ENCODE measurements around the gene C14orf119. TPM values are rescaled to one million over a fixed set of nuclear protein-coding genes. Genes with fewer than 3 reads are reported as not detected.

The C14orf119 gene, protein sequence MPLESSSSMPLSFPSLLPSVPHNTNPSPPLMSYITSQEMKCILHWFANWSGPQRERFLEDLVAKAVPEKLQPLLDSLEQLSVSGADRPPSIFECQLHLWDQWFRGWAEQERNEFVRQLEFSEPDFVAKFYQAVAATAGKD
- 10 to 100 TPM; 34.6 to 39.9 (median 36.9) TPM for total RNA-seq

DNA sequence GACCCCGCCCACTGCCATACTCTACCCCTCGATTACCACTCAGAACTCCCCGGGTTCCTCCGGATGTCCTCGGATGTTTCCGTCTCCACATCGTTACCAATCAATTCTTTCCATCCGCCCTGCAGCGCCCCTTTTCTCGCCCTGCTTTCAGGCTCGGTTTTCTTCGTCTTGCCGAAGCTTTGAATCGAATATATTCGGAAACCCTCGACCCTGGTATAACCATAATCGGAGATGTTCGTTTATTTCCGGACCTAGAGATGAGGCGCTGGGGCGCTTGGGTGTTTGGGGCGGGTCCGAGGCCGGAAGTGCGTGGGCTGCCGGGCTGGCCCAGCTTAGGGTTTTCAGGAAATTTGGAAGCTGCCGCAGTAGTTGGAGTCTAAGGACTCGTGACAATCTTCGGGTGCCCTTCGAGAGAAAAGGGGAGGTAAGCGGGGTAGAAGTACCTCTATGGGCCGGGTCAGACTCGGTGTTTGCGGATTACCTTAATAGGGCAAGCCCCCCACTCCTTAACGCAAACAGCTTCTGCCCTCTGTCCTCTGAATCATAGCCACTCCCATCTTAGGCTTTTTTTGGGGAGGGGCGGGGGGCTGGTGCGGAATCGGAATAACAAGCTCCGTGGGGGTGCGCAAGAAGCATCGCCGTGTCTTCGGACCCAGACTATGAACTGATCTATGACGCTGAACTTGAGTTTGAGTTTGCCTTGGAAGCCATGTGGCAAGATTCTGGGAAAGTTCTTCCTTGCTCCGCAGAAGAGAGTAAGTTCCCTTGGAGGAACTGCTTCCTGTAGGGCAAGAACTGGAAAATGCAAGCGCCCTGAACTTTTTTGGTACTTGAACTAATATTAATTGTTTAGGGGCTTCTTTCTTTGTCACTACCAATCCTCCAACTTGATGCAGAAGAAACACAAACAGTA, at the start of gene C14orf119:
TSS of gene C14orf119 (plus strand) at position 310 of the 913 bp plus-strand sequence. CDS start 2,154 bp downstream, outside the sequence.
- H3K36me3 Mint-ChIP-seq (ENCODE audit: insufficient read depth): peaks cover 25% of the 10 kb centered on the region
- no peaks in the 10 kb centered on the region for H3K27me3 Mint-ChIP-seq (ENCODE audit: low read depth)

DNA sequence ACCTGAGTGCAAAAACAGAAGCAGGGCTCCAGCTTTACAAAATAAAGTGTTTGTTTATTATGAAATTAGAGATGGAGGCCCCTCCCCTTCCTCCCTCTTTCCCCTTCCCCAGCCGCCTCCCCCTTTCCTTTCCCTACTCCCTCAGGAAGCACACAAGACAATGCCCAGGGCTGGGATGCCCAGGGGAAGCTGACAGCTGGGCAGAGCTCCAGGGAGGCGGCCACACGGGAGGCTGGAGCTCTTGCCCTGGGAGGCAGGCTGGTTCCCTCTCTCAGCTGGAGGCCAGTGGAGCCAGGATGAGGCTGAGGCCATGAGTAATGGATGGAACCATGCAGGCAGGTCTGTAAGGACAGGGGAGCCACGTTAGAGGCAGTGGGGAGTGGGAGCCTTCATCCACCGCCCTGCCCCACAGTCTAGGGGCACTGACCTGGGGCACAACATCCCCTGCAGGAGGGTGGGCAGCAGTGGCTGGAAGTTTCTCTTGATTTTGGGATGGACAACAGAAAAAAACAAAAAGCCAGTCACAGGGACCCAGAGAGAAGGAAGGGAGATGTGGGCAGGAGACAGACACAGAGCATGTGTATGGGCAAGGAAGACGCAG, 48.2 kb upstream of the C14orf119 start:
- no peaks in the 10 kb centered on the region for H3K36me3 Mint-ChIP-seq (ENCODE audit: insufficient read depth)

More for the DNA sequence above, at the start of gene C14orf119:
- H3K4me1 Mint-ChIP-seq (ENCODE audit: low read depth): peaks cover 47% of the 10 kb centered on the region
- H3K9me3 Mint-ChIP-seq: no peaks in the 10 kb centered on the region
- ATAC-seq (peak; percentile 88 to 91), DNase-seq (peak; percentile 99)
- H3K4me3 Mint-ChIP-seq: no peak within 1 kb of the TSS

DNA sequence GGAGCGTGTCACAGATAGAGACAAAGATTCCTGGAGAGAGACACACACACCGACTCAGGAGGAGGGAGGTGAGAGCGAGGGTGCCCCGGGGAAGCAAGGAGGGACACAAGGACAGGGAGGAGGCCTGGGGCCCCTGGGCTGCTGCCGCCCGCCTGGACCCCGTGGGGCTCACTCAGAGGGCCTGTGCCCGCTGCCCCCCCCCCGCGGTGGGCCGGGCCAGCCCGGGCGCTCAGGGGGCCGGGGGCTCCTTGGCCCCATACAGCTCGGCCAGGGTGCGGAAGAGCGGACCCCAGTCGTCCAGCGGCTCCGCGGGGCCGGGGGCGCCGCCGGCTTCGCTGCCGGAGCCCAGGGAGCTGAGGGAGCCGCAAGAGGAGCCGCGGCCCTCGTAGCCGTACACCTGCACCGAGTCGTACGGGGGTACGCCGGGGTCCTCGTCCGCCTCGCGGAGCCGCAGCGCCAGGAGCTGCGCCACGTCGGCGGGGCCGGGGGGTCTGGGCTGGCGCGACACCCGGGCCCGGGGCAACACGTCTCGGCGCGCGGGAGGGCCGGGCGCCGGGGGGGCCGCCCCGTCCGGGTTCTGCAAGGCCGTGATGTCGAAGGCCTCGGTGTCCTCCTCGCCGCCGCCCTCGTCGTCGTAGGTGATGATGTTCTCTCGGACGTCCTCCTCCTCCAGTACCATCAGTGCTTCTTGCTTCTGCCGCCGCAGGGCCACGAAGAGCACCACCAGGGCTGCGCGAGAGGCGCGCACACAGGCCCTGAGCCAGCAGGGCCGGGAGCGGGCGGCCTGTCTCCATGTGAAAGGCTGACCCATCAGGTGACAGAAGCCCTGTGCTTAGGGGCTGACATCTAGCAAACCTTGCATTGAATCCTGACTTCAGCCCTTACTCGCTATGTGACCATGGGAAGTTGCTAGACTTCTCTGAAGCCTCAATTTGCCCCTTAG, 47.3 kb upstream of the C14orf119 start:
- Mint-ChIP-seq H3K36me3 (ENCODE audit: insufficient read depth) (no peaks in the 10 kb centered on the region), H3K27me3 (ENCODE audit: low read depth) (peaks cover 5% of the 10 kb centered on the region), H3K4me1 (ENCODE audit: low read depth) (no peaks in the 10 kb centered on the region), H3K4me3 (no peak overlapping the region), H3K9me3 (no peaks in the 10 kb centered on the region)
- no peak for DNase-seq
- ATAC-seq: no peak

More for the DNA sequence above, 48.2 kb upstream of the C14orf119 start:
- Mint-ChIP-seq H3K9me3 (no peaks in the 10 kb centered on the region), H3K4me1 (ENCODE audit: low read depth) (no peaks in the 10 kb centered on the region), H3K27me3 (ENCODE audit: low read depth) (peaks cover 5% of the 10 kb centered on the region), H3K4me3 (no peak overlapping the region)
- ATAC-seq (no peak), DNase-seq (no peak)

DNA sequence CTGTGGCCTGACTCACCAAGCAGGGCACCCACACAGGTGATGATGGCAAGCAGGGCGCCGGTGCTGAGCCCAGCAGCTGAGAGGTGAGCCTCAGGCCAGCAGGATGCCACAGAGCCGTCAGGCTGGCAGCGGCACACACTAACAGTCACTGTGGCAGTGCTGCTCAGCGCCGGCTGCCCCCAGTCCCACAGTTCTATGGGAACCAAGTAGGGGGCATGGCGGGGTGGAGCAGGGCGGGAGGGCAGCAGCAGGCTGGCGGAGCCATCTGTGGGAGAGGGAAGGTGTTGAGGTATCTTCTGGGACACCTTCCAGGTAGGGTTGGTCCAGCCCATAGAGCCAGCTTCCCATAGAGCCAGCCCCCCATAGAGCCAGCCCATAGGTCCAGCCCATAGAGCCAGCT, 46.3 kb upstream of the C14orf119 start:
- H3K27me3 Mint-ChIP-seq (ENCODE audit: low read depth): peaks cover 5% of the 10 kb centered on the region
- no peaks in the 10 kb centered on the region for H3K36me3 Mint-ChIP-seq (ENCODE audit: insufficient read depth)
- ATAC-seq (no peak), DNase-seq (no peak)
- H3K4me1 Mint-ChIP-seq (ENCODE audit: low read depth): no peaks in the 10 kb centered on the region
- H3K9me3 Mint-ChIP-seq: no peaks in the 10 kb centered on the region
- H3K4me3 Mint-ChIP-seq: no peak overlapping the region

DNA sequence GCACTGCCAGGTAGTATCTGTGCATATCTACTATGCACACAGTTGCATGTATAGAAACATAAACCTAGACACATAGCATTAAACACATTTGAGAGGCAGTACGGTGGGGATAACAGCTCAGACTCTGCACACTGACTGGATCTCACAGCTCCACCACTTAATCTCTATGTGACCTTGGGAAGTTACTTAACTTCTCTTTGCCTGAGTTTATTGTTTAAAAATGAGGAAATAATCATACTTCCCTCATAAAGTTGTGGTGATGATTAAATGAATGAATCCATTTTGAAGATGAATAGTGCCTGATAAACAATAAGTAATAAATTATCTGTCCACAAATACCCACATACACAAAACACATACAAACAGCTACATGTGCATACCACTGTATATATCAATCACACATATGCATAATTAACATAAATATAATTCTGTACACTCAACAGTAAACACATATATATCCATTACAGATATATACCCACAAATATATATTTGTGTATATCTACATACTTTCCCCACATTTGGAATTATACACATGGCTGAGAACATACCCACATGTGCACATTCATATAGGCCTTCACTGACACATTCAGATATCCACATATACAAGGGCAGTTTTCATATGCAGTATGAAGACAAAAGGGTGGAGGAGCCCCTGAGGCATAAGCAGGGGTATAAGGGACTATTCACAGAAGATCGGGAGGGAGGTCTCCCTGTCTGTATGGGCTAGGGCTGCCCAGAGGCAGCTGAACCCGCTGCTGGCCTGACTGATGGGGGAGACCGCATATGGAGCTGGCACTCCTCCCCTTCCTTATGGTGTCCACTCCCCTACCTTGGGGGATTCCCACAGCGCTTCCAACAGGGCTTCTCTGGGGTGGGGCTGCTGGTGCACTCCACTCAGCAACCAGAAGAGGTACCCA, 43.9 kb upstream of the C14orf119 start:
- Mint-ChIP-seq H3K36me3 (ENCODE audit: insufficient read depth) (no peaks in the 10 kb centered on the region), H3K4me3 (no peak overlapping the region)
- no peak for ATAC-seq

DNA sequence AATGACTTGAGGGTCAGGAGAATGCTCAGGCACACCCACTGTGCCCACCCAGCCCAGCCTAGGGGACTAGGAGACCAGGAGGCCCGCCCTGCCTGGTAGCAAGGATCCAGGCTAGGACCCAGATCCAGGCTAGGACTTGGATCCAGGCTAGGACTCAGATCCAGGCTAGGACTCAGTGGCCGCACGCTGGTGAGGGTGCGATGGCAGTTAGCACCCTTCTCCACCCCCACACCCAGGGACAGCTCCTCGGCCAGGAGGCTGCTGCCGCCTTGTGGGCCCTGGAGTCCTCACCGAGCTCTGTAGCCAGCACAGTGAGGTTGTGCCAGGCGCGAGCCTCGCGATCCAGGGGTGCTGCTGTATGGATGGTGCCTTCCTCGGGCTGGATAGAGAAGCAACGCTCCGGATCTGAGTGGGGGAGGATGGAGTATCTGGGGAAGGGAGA, 43.1 kb upstream of the C14orf119 start:
- Mint-ChIP-seq H3K27me3 (ENCODE audit: low read depth) (peaks cover 6% of the 10 kb centered on the region), H3K4me3 (no peak overlapping the region), H3K4me1 (ENCODE audit: low read depth) (peaks cover 11% of the 10 kb centered on the region), H3K36me3 (ENCODE audit: insufficient read depth) (no peaks in the 10 kb centered on the region), H3K9me3 (no peaks in the 10 kb centered on the region)
- ATAC-seq (no peak), DNase-seq (no peak)

More for the DNA sequence above, 43.9 kb upstream of the C14orf119 start:
- no peaks in the 10 kb centered on the region for H3K9me3 Mint-ChIP-seq
- DNase-seq: no peak
- H3K4me1 Mint-ChIP-seq (ENCODE audit: low read depth): peaks cover 5% of the 10 kb centered on the region
- H3K27me3 Mint-ChIP-seq (ENCODE audit: low read depth): peaks cover 5% of the 10 kb centered on the region

DNA sequence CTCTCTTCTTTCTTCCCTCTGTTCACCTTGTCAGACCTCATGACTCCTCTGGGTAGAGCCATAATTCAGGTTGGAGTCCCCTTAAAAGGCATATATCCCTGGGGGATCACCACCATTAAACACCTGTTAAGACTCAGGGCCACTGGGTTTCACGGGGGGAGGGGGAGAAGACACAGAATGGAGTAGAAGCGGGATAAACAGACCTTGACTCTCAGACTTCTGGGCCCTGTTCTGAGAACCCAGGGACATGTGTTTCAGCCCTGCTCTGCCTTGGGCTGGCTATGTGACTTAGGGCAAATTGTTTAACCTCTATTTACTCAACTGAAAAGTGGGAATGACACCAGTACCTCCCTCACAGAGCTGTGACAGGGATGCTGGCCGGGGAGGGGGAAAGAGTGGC, 42.6 kb upstream of the C14orf119 start:
- no peak for ATAC-seq
- Mint-ChIP-seq H3K4me3 (no peak overlapping the region), H3K9me3 (no peaks in the 10 kb centered on the region), H3K4me1 (ENCODE audit: low read depth) (peaks cover 11% of the 10 kb centered on the region), H3K27me3 (ENCODE audit: low read depth) (peaks cover 2% of the 10 kb centered on the region), H3K36me3 (ENCODE audit: insufficient read depth) (no peaks in the 10 kb centered on the region)
- no peak for DNase-seq

DNA sequence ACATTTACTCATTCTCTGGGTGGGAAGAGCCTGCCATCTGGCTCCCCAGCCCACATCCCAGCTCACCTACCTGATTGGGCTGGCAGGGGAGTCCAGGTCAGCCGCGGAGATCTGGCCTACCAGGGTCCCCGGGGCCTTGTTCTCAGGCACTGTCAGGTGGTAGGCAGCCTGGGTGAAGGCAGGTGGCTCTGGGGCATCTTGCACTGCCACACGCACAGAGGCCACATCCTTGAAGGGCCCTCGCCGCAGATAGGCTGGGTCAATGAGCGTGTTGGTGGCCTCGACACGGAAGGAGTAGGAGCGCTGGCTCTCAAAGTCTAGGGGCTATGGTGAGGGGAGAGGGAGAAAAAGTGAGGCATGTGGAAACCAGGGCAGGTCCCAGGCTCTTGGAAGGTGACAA, 41.9 kb upstream of the C14orf119 start:
- no peak overlapping the region for H3K4me3 Mint-ChIP-seq
- no peak for DNase-seq
- H3K27me3 Mint-ChIP-seq (ENCODE audit: low read depth): peaks cover 2% of the 10 kb centered on the region
- no peaks in the 10 kb centered on the region for H3K9me3 Mint-ChIP-seq
- H3K4me1 Mint-ChIP-seq (ENCODE audit: low read depth): peaks cover 17% of the 10 kb centered on the region
- H3K36me3 Mint-ChIP-seq (ENCODE audit: insufficient read depth): peaks cover 3% of the 10 kb centered on the region
- ATAC-seq: no peak

DNA sequence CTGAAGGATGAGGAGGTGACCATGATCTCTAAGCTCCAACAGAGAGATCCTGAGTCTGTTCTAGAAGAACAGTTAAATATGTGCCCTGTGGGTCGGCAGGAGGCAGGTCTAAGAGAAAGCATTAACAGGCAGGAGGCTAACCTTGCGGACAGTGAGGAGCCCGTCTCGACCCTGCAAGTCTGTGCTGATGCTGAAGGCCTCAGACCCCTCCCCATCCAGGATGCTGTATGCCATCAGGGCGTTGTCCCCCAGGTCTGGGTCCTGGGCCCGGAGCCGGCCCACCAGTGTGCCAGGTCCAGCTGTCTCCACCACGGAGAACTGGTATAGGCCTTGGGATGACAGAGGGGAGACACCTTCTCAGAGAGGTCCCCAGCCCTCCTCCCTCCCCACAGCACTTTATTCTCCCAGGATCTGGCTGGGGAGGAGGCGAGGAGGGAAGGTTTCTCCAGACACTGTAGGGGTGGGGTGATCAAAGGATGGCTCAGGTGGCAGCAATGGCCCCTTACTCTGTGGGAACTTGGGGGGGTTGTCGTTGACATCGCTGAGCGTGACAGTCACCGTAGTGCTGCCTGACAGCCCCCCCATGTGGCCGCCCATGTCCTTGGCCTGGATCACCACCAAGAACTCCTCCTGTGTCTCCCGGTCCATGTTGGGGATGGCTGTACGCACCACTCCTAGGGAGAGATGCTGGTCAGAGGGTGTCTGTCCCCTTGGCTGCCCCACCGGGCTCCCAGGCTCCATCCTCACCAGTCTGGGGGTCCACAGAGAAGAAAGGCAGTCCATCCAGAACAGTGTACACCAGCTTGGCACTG, 41.1 kb upstream of the C14orf119 start:
- no peak overlapping the region for H3K4me3 Mint-ChIP-seq
- H3K27me3 Mint-ChIP-seq (ENCODE audit: low read depth): peaks cover 2% of the 10 kb centered on the region
- DNase-seq: no peak
- peaks cover 17% of the 10 kb centered on the region for H3K4me1 Mint-ChIP-seq (ENCODE audit: low read depth)
- H3K9me3 Mint-ChIP-seq: no peaks in the 10 kb centered on the region
- no peak for ATAC-seq
- H3K36me3 Mint-ChIP-seq (ENCODE audit: insufficient read depth): peaks cover 5% of the 10 kb centered on the region

DNA sequence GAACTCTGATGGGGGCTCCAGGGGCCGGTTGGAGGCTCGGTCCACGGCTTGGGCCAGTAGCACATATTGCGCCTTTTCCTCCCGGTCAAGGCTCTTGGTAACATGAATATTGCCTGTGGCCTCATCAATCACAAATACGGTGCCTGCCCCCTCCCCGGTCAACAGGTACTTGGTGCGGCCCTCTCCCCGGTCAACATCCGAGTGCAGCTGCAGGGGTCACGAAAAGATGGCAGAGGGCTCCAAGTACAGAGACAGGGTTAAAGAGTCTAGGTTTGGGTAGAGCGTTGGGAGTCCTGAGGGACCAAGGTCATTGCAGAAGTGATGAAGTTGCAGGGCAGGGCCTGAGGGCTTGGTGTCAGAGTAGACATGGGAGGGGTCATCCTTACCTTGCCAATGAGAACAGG, 40.2 kb upstream of the C14orf119 start:
- ATAC-seq (no peak), DNase-seq (no peak)
- Mint-ChIP-seq H3K4me3 (no peak overlapping the region), H3K9me3 (no peaks in the 10 kb centered on the region), H3K4me1 (ENCODE audit: low read depth) (peaks cover 17% of the 10 kb centered on the region), H3K36me3 (ENCODE audit: insufficient read depth) (peaks cover 9% of the 10 kb centered on the region), H3K27me3 (ENCODE audit: low read depth) (peaks cover 2% of the 10 kb centered on the region)

DNA sequence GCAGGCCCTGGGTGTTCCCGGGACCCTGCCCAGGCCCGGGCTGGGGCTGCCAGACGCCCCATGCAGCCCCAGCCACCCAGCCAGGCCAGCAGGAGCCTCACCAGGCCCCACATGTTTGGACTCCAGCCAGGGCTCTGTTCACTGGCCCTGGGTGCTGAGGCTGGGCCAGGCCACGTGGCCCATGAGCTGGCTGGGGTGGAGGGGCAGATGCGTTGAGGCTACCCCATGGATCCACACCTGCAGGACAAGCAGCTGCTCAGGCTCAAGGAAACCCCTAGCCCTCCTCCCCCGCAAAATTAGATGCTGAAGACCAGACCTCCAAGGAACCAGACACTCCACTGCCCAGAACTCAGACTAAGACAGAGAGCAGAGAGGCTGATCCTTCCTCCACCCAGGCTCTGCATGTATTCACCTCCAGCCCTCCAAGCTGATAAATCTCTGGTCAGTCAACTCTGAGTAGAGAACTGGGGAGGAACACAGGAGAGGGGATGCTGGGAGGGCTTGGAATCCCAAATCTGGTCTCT, 39.6 kb upstream of the C14orf119 start:
- Mint-ChIP-seq H3K9me3 (no peaks in the 10 kb centered on the region), H3K4me3 (peak overlapping the region; percentile 83), H3K4me1 (ENCODE audit: low read depth) (peaks cover 17% of the 10 kb centered on the region), H3K27me3 (ENCODE audit: low read depth) (peaks cover 2% of the 10 kb centered on the region), H3K36me3 (ENCODE audit: insufficient read depth) (peaks cover 9% of the 10 kb centered on the region)
- DNase-seq (no peak), ATAC-seq (no peak)

Measured in activated T-cell treated with anti-CD3 and anti-CD28 coated beads, Interleukin-2, amount 50 U/mL, for 4 hours (primary cell).